ENCODE data around the gene CTDSPL.

GRCh38 chr3:37963016-37963415 is 101.3 kb downstream of the CTDSPL start:
- TF ChIP-seq, protein P1, sequence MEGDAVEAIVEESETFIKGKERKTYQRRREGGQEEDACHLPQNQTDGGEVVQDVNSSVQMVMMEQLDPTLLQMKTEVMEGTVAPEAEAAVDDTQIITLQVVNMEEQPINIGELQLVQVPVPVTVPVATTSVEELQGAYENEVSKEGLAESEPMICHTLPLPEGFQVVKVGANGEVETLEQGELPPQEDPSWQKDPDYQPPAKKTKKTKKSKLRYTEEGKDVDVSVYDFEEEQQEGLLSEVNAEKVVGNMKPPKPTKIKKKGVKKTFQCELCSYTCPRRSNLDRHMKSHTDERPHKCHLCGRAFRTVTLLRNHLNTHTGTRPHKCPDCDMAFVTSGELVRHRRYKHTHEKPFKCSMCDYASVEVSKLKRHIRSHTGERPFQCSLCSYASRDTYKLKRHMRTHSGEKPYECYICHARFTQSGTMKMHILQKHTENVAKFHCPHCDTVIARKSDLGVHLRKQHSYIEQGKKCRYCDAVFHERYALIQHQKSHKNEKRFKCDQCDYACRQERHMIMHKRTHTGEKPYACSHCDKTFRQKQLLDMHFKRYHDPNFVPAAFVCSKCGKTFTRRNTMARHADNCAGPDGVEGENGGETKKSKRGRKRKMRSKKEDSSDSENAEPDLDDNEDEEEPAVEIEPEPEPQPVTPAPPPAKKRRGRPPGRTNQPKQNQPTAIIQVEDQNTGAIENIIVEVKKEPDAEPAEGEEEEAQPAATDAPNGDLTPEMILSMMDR (IDR thresholded peaks at IDR 0.05), result no peak
- TF ChIP-seq EP300 (IDR thresholded peaks at IDR 0.05; ENCODE audit: low read depth) (no peak), POLR2A (IDR thresholded peaks at IDR 0.05) (no peak), POLR2AphosphoS5 (IDR thresholded peaks at IDR 0.05) (no peak)
